Measurements from ENCODE around the gene ERC2.

ERC2 gene

GRCh38 chr3:55716044-55716443 is 752.2 kb downstream of the ERC2 start:
- no peak for TF ChIP-seq OSR1 (CRISPR knock-in tag; IDR thresholded peaks at IDR 0.05)
- no peak for TF ChIP-seq ESRRG (CRISPR knock-in tag; IDR thresholded peaks at IDR 0.05)
- TF ChIP-seq ZFP30 (CRISPR knock-in tag; IDR thresholded peaks at IDR 0.05) = no peak
- no peak for TF ChIP-seq CSRNP3 (CRISPR knock-in tag; IDR thresholded peaks at IDR 0.05)
- no peak for TF ChIP-seq SNAI2 (CRISPR knock-in tag; IDR thresholded peaks at IDR 0.05)
- TF ChIP-seq PPARA (CRISPR knock-in tag; IDR thresholded peaks at IDR 0.05; ENCODE audit: borderline replicate concordance) = no peak
- TF ChIP-seq GLIS3 (CRISPR knock-in tag; IDR thresholded peaks at IDR 0.05) = no peak
- TF ChIP-seq PATZ1 (CRISPR knock-in tag; IDR thresholded peaks at IDR 0.05; ENCODE audit: borderline replicate concordance) = no peak
- TF ChIP-seq ZNF70 (CRISPR knock-in tag; IDR thresholded peaks at IDR 0.05) = no peak
- no peak for TF ChIP-seq TCF4 (CRISPR knock-in tag; IDR thresholded peaks at IDR 0.05; ENCODE audit: borderline replicate concordance)
- ATAC-seq = no peak

GRCh38 chr3:55714057-55714456 is 754.2 kb downstream of the ERC2 start:
- TF ChIP-seq ZNF8 (CRISPR knock-in tag; IDR thresholded peaks at IDR 0.05) = no peak
- TF ChIP-seq ZNF70 (CRISPR knock-in tag; IDR thresholded peaks at IDR 0.05) = no peak
- TF ChIP-seq PPARA (CRISPR knock-in tag; IDR thresholded peaks at IDR 0.05; ENCODE audit: borderline replicate concordance) = no peak
- no peak for TF ChIP-seq POU6F1 (CRISPR knock-in tag; IDR thresholded peaks at IDR 0.05; ENCODE audit: borderline replicate concordance, low read depth)
- no peak for TF ChIP-seq BACH2 (CRISPR knock-in tag; IDR thresholded peaks at IDR 0.05; ENCODE audit: borderline replicate concordance)
- no peak for TF ChIP-seq PATZ1 (CRISPR knock-in tag; IDR thresholded peaks at IDR 0.05; ENCODE audit: borderline replicate concordance)
- no peak for TF ChIP-seq ZFP3 (CRISPR knock-in tag; IDR thresholded peaks at IDR 0.05)
- no peak for TF ChIP-seq OSR1 (CRISPR knock-in tag; IDR thresholded peaks at IDR 0.05)
- no peak for ATAC-seq

- no peak for ATAC-seq
Measured at GRCh38 chr3:55711646-55712045, 756.6 kb downstream of the ERC2 start.

GRCh38 chr3:55709411-55710012 is 758.8 kb downstream of the ERC2 start:
- no peak for TF ChIP-seq OSR1 (CRISPR knock-in tag; IDR thresholded peaks at IDR 0.05)
- TF ChIP-seq PPARA (CRISPR knock-in tag; IDR thresholded peaks at IDR 0.05; ENCODE audit: borderline replicate concordance) = no peak
- no peak for ATAC-seq

More at GRCh38 chr3:55711646-55712045, 756.6 kb downstream of the ERC2 start:
- TF ChIP-seq ZFP30 (CRISPR knock-in tag; IDR thresholded peaks at IDR 0.05) (no peak), PPARA (CRISPR knock-in tag; IDR thresholded peaks at IDR 0.05; ENCODE audit: borderline replicate concordance) (no peak), ZNF8 (CRISPR knock-in tag; IDR thresholded peaks at IDR 0.05) (no peak), ZNF70 (CRISPR knock-in tag; IDR thresholded peaks at IDR 0.05) (no peak), BACH2 (CRISPR knock-in tag; IDR thresholded peaks at IDR 0.05; ENCODE audit: borderline replicate concordance) (no peak), TCF4 (CRISPR knock-in tag; IDR thresholded peaks at IDR 0.05; ENCODE audit: borderline replicate concordance) (no peak), ISL1 (CRISPR knock-in tag; IDR thresholded peaks at IDR 0.05) (no peak), ARNTL (CRISPR knock-in tag; IDR thresholded peaks at IDR 0.05; ENCODE audit: borderline replicate concordance, low read depth) (no peak), OSR1 (CRISPR knock-in tag; IDR thresholded peaks at IDR 0.05) (no peak), ESRRG (CRISPR knock-in tag; IDR thresholded peaks at IDR 0.05) (no peak), CREB5 (CRISPR knock-in tag; IDR thresholded peaks at IDR 0.05; ENCODE audit: low read depth) (no peak)

Data from SK-N-SH treated with all-trans-retinoic acid at 6 μM for 48 hours (cell line).